CD4-positive, alpha-beta T cell treated with Interleukin-6 for 4 hours (primary cell): ENCODE measurements around the gene OR5M11.
"Not testable (repeated sequence)": the region's sequence is repeated elsewhere in the genome, so short reads cannot be mapped to it uniquely, and the experiment has no call there.

Source experiments
- DNase-seq: peaks from one replicate; pipeline ENCODE4 v3.0.0-alpha.2; 2020; ENCODE audit warnings: mixed read lengths

The OR5M11 gene

DNA sequence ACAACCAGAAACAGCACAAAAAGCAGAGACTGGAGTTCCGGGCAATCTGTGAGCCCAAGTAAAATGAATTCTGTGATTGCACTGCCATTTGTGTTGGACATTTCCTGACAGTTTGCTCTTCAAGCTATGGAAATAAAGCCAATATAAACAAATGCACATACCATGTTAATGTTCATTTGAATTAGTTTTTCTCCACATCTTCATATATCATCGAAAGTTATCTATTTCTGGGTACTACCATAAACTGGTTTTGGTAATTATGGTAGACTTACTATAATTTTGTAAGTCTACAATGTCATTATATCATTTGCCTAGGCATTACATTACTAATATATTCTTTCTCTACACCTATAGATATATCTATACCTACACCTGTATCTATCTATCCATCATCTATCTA lies at the start of gene OR5M11:
OR5M11 (minus strand) TSS at position 101 of the 400 bp plus-strand sequence; CDS start at position 101, 0 bp downstream.
- no peak for DNase-seq

DNA sequence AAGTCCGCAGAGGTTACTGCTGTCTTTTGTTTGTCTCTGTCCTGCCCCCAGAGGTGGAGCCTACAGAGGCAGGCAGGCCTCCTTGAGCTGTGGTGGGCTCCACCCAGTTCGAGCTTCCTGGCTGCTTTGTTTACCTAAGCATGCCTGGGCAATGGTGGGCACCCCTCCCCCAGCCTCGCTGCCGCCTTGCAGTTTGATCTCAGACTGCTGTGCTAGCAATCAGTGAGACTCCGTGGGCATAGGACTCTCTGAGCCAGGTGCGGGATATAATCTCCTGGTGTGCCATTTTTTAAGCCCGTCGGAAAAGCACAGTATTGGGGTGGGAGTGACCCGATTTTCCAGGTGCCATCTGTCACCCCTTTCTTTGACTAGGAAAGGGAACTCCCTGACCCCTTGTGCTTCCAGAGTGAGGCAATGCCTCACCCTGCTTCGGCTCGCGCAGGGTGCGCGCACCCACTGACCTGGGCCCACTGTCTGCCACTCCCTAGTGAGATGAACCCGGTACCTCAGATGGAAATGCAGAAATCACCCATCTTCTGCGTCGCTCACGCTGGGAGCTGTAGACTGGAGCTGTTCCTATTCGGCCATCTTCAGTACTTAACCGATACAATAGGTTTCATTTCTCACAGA lies 49.1 kb upstream of the OR5M11 start:
- DNase-seq: not testable (repeated sequence)

DNA sequence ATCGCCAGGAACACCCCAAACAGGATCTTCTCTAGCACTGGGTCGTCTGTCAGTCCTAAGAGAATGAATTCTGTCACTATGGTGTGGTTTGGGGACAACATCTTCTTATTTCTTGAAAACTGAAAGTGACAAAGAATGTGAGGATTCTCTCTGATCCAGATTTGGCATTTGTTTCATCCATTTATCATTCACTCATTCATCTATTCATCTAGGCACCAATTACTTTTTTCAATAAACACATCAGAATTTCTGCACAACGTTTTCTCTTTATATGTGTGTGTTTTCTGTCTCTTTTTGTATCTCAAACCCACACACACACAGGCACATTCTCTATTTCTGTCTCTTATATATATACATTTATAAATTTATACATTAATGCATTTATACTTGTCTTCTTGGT lies 34.6 kb upstream of the OR5M11 start, which contains the start of gene OR5M10:
OR5M10 (minus strand) TSS at position 101 of the 400 bp plus-strand sequence; CDS start at position 101, 0 bp downstream.
- no peak for DNase-seq

DNA sequence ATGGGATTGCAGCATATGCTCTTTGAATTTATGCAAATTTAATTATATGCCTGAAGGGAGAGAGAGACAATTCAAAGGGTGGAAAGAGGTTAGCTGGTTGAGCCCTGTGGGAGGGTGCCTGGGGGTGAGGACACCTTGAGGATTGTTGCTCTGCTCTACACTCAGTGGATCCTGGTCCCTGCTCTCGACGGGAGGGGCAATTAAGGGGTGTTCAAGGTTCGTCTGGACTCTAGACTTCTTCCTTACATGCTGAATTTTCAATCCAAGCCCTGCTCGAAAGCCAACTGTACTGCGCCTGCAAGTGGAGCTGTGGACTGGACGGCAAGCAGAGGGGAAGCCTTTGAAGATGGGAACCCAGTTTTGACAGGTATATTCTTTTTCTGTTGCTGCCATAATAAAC lies 15.5 kb upstream of the OR5M11 start:
- DNase-seq: no peak

DNA sequence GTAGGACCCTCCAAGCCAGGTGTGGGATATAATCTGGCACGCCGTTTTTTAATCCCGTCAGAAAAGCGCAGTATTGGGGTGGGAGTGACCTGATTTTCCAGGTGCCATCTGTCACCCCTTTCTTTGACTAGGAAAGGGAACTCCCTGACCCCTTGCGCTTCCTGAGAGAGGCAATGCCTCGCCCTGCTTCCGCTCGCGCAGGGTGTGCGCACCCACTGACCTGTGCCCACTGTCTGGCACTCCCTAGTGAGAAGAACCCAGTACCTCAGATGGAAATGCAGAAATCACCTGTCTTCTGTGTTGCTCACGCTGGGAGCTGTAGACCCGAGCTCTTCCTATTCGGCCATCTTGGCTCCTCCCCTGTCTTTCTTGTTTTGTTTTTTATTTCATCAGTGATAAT lies 11.6 kb upstream of the OR5M11 start:
- DNase-seq: not testable (repeated sequence)

DNA sequence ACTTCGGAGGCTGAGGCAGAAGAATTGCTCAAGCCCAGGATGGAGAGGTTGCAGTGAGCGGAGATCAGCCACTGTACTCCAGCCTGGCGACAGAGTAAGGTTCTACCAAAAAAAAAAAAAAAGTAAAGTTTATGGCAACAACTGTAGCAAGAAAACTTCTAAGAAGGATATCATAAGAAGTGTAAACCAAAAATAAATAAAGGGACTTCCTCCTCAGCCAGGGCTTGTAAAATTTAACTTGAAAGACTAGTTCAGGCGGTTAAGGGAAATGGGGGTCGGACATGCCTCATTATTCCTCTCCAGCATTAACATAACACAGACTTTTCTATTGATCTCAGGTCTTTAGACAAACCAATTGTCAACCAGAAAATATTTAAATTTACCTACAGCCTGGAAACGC lies 2.5 kb upstream of the OR5M11 start:
- no peak for DNase-seq

DNA sequence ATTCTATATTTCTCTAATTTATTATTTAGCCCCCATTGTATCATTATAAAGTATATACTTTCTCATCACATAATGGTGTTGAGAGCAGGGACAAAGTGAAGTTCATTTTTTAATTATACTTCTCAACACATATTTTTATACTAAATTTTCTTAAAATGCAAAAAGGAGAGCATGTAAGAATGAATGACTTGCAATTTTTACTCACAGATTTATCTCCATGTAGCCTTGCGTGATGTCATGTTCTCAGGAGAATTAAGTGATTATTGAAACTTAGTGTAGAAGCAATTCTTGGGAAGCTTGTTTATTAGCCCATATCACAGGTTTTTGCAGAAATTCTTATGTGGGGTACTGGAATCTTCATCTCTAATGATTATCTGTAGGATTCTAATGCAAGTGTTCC lies 682 bp upstream of the OR5M11 start:
- no peak for DNase-seq

DNA sequence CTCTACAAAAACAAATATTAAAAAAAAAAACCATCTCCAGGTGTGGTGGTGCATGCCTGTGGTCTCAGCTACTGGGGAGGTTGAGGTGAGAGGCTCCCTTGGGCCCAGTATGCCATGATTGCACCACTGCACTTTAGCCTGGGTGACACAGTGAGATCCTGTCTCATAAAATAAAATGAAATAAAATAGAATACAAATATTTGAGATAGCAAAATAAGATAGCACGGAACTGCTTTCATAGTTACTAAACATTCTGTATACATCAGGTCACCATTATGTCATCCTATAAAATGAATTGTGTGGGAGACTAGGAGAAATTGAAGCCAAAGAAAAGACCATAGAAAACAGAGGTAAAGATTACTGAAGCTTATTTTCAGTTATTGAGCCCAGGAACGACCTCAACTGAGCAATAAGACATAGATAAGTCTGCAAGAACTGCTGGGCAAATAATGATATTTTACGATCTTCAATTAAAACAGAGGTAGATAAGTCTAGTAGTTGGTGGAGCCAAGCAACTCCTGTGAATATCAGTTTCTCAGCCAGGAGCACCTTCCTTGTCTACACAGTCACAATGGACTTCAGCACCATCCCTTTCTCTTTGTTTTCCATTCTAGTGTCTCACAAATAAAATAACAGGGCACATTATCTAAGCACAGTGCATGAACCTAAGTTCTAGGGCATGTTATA lies 9.9 kb downstream of the OR5M11 start:
- DNase-seq: no peak

DNA sequence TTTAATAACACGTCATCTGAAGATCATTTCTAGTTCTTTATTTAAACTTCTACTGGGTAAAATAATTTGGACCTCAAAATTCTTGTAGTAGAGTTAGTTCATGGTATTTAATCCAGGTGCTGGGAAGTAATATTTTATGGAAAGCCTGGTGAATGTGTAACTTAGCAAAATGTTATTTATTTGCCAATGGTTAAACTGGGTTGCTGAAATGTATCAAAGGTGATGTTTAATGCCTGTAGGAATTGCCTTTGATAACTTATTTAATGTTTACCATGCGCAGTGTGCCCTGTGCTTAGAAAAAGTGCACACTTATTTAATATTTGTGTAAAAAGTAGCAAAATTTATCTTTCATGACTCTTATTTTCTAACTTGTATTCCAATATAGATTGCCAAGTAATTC lies 11.2 kb downstream of the OR5M11 start:
- no peak for DNase-seq

DNA sequence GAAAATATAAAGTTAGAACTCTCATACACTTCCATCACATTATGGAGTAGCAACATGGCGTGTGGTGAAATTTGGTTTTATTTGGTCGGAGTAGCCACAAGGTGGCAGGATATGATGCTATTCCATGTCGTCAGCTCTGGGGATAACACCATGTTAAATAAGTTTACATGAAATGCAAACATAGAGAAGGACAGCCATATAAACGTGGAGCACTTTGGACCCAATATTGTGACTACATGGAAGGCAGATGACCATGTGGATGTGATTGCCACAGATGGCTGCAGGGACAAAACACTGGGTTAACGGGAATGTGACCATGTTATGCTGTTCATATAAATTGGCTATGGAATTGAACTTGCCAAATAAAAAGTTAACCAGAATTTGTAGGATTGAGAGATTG lies 21.0 kb downstream of the OR5M11 start:
- no peak for DNase-seq

DNA sequence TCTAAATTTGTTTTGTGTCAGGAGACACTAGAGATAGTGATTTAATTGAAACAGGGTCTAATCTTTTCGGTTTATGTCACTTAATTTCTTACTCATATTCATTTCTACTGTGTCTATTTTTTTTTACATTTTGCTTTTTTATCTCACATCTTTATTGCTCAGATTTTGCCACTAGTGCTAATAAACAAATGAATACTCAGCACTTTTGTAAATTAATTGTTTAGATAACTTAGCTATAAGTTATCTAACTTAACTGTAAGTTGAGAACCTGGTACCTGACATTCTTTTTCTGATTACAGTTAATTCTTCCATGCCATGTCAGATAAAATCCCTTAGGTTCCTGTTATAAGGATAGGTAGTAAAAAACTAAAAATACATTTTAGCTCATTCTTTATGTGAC lies 29.8 kb downstream of the OR5M11 start:
- DNase-seq: no peak

DNA sequence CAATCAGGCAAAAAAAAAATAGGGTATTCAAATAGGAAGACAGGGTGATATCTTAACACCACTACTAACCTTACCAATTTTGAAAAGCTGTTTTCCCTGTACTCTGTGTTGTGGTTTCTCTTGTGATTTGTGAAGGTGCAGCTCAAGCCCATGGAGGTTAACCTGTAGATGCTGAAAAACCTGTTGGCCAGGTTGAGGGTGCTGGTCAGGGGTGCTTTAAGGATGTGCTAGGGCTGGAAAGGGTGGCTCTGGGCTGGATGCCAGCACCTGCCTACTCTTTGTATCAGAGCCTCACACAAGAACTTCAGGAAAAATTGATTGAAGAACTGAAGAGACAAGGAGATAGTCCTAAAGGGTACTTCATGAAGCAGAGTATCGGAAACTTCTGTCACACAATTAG lies 33.6 kb downstream of the OR5M11 start:
- DNase-seq: no peak

DNA sequence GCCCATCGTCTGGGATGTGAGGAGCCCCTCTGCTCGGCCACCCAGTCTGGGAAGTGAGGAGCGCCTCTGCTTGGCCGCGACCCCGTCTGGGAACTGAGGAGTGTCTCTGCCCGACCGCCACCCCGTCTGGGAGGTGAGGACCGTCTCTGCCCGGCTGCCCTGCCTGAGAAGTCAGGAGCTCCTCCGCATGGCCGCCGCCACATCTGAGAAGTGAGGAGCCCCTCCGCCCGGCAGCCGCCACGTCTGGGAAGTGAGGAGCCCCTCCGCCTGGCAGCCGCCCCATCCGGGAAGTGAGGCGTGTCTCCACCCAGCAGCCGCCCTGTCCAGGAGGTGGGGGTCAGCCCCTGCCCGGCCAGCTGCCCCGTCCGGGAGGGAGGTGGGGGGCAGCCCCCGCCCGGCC lies 46.0 kb downstream of the OR5M11 start:
- DNase-seq: no peak

DNA sequence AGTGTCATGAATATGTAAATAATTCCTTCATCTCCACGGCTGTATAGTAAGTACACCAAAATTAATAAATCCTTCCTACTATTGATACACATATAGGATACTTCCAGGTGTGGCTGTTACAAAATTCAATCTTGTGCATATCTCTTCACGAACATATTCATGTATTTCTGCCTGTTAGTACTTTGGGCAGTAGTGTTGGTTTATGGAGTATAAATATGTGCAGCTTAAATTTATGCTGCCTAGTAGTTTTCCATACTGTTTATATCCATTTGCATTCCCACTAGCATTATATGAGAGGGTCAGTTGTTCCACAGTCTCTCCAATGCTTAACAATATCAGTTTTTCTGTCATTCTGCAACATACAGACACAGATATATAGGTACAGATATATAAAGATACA lies 47.9 kb downstream of the OR5M11 start:
- no peak for DNase-seq
